ENCODE measurements around the gene AGBL4. TPM values are rescaled to one million over a fixed set of nuclear protein-coding genes. Genes with fewer than 3 reads are reported as not detected.

AGBL4 gene
- polyA plus RNA-seq, 1 donor: 0.22 TPM

DNA sequence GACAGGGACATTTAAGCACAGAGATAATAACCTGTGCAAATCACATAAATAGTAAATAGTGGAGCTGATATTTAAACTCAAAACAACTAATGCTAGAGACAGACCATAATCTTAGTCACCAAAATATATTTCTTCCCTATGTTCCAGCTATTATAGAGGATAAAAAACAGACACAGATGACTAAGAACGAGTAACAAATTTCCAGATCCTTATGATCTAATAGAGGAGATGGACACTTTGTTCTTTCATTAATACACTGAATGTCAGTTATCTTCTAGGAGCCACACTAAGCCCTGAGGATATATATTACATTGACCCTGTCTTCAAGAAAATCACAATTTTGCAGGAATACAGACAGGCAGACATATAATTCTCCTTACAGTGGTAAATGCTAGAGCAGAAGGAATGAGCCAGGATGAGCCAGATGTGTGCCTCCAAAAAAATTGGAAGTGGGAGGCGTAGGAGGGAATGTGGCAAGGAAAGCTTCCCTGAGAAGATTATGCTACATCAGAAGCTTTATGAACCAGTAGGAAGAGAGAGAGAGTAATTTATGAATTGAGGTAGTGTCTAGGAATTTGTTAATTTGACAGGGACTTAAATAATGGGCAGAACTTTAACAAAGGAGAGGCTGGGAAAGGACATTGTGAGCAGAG lies 851.7 kb downstream of the AGBL4 start:
- no peak for DNase-seq

DNA sequence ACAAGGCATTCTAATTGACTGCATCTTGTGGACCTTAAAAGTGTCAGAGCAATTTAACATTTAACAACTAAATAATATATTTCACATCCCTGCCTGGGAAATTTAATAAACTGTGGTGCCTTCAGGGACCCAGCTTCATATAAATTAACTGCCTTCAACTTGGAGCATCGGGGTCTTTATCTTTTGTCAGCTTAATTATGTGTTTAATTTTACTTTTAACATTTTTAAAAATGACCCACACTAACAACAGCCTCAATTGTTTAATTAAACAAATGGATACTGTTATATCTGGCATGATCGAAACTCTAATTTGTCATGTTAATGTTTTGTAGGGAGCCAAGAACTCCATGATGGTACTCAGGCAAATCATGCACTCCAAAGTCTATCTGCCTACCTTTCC lies 857.7 kb downstream of the AGBL4 start:
- no peak for DNase-seq

DNA sequence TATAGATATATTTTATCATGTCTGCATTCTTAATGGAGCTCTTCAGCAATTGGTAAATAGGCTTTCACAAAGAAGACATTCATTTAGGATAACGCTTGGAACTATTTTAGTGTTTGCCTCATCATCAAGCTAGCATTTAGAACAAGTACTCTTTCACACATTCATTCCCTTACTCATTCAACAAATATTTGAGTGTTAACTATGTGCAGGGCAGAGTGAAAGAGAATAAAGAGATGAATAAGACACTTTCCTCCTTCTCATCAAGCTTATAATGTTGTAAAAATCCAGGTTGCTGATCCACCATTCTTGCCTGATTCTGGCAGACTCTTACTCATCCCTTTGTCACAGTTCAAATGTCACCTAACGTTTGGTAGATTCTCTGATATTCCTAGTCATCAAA lies 860.7 kb downstream of the AGBL4 start:
- no peak for DNase-seq

- DNase-seq: no peak
Measured at GRCh38 chr1:49160677-49161076, 863.1 kb downstream of the AGBL4 start.

DNA sequence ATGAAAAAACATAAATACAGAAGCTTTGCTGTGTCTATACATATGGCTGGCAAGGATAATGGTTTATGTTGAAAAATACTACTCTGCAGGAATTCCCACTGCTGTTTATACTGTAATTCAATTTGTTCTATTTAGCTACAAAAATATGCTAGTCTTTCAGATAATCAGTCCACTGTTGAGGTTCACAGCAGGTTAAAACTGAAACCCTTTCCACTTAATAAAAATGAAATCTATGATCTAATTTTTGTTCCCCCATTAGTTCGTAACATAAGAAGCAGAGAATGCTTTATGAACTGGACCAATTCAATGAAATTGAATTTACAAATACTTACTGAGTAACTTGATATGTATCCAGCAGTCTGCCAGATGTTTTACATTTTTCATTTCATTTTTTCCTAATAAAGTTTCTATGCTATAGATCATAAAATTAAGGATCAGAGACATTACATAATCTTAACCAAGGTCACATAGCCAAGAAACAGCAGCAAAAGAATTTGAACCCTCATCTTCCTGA lies 887.0 kb downstream of the AGBL4 start:
- DNase-seq: no peak

DNA sequence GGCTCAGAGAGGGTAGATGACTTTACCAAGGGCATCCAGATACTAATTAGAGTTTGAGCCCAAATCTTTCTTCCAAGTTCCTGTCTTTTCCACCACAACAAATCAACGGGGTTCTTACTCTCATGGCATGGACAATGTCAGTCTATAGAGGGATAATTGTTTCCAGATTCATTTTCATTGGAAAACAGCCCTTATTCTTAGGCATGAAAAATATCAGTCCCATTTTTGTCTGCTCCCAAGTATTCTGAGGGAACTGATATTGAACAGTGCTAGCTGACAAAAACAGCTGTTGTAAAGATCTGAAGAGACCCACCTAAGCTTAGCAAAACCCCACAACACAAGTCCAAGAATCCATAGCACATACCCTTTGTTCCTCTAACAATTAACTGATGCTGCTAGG lies 898.0 kb downstream of the AGBL4 start:
- no peak for DNase-seq

- no peak for DNase-seq
Measured at GRCh38 chr1:49111931-49112330, 911.8 kb downstream of the AGBL4 start.

GRCh38 chr1:49106445-49106844 lies 917.3 kb downstream of the AGBL4 start:
- no peak for DNase-seq

- no peak for DNase-seq
Measured at GRCh38 chr1:49104575-49104974, 919.2 kb downstream of the AGBL4 start.

DNA sequence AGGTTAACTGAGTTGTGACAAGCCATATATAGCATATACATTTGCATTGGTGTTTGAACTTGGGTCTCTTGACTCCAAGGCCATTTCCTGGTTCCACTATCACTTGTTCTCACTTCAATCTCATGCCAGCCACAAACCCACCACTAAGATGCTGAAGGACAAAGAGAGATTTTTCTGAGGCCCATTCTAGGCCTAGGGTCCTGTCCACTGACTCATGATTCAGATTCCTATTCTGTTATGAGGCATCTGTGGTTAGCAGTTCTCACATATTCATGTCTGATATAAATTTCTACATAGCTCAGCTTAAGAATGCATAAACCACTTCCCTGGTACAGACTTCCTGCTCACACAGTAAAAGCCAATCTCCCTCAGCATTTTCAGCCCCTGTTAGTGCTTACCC lies 921.0 kb downstream of the AGBL4 start:
- no peak for DNase-seq

GRCh38 chr1:49098866-49099265 lies 924.9 kb downstream of the AGBL4 start:
- no peak for DNase-seq

- DNase-seq: peak; percentile 4
Measured at GRCh38 chr1:49086327-49086726, 937.4 kb downstream of the AGBL4 start.

DNA sequence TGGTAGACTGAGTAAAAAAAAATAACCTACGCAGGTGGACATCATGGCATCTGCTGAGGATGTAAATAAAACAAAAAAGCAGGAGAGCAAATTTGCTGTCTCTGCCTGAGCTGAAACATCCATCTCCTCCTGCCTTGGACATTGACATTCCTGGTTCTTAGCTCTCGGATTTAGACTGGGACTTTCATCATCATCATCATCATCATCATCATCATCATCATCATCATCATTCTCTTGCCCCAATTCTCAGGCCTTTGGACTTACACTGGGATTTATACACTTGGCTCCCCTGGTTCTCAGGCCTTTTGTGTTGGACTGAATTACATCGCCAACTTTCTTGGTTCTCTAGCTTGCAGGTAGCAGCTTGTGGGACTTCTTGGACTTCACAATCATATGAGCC lies 938.7 kb downstream of the AGBL4 start:
- no peak for DNase-seq

- peak; percentile 14 for DNase-seq
Measured at GRCh38 chr1:49060766-49061165, 963.0 kb downstream of the AGBL4 start.

GRCh38 chr1:49059087-49059486 lies 964.7 kb downstream of the AGBL4 start:
- DNase-seq: no peak

- DNase-seq: no peak
Measured at GRCh38 chr1:49052102-49052501, 971.7 kb downstream of the AGBL4 start.

GRCh38 chr1:49051647-49052046 lies 972.1 kb downstream of the AGBL4 start:
- DNase-seq: no peak

- no peak for DNase-seq
Measured at GRCh38 chr1:49050041-49050440, 973.7 kb downstream of the AGBL4 start.

DNA sequence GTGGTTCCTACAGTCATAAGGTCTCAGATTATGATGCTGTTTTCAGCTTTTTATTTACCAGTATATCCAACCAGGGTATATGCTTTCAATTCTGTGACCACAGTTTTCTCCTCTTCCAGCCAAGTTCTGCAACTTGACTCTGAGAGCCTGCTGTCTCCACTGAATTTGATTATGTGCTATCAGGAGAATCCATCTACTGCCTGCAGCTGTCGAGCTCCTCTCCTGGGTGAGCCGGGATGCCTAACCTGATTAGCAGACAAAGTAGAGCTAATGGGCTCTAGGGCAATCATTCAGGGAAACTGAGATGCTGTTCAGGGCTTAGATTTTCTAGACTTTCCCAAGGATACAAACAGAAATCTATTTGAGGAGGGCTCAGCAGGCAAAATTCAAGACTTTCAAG lies 975.6 kb downstream of the AGBL4 start:
- DNase-seq: no peak

GRCh38 chr1:49046305-49046704 lies 977.4 kb downstream of the AGBL4 start:
- no peak for DNase-seq

DNA sequence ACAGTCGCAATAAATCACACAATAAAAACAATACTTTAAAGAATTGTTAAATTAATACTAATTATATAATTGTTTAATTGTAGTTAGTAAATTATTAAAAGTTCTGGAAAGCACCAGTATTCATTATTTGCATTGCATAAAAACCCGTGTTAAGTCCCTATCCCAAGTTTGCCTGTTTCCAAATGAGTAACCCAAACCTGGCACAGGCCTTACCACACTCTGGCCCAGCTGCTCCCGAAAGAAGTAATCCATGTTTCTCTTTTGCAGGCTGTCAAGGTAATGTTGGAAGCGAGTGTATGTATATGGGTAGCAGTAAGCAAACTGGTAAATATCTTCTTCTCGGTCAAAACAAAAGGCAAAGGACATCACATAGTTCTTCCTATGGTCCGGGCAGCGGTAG lies 978.4 kb downstream of the AGBL4 start:
- DNase-seq: no peak

DNA sequence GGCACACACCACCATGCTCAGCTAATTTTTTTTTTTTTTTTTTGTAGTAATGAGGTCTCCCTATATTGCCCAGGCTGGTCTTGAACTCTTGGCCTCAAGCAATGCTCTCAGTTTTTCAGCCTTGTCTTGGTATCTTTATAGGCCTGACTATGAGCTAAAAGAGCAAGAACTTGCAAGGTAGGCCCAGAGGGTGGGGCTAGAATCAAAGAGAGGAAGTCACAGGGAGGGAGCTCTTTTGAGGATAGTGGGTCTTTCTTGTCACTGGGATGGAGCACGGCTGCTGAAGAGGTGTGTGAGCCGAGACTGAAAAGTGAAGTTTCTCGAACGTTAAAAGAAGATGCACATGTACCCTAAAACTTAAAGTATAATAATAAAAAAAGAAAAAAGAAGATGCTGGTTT lies 987.1 kb downstream of the AGBL4 start:
- DNase-seq: no peak

GRCh38 chr1:49028396-49028795 lies 995.4 kb downstream of the AGBL4 start:
- no peak for DNase-seq

GRCh38 chr1:49026230-49026811 lies 997.4 kb downstream of the AGBL4 start:
- DNase-seq: no peak
